Omental fat pad (tissue), 4 donors: ENCODE measurements around the gene ZSWIM4. TPM values are rescaled to one million over a fixed set of nuclear protein-coding genes. Genes with fewer than 3 reads are reported as not detected.

Experiments
- ATAC-seq: fragments of 150-250 bp; one replicate; pipeline ENCODE4 v1.9.1; 2016; ENCODE audit warnings: mild to moderate bottlenecking, moderate library complexity; ENCODE audit not compliant: low FRiP score
- DNase-seq: peaks from one replicate; pipeline ENCODE4 v3.0.0-alpha.2; 2019; ENCODE audit warnings: low spot score
- CTCF ChIP-seq, 3 donors: fragments of 450-650 bp; IDR thresholded peaks; one replicate each; pipeline ENCODE4 v1.5.1; 2016 to 2017; ENCODE audit warnings: antibody characterized with exemption in 3 of 3, mild to moderate bottlenecking in 3 of 3, moderate library complexity in 2 of 3
- total RNA-seq, 4 donors: library from RNA; depleted of rRNA; stranded (reverse); fragments of >200 nt; gene quantifications; one replicate each; pipeline ENCODE4 v1.1.0, GENCODE V29; 2016

The ZSWIM4 gene
- total RNA-seq, 4 donors from 2014 or later, result 3.8 to 5.2 (median 4.6) TPM

- TF ChIP-seq CTCF (IDR thresholded peaks at IDR 0.05), result no peak
Observed at GRCh38 chr19:13860679-13861391, 65.6 kb downstream of the ZSWIM4 start.

GRCh38 chr19:13861392-13861713, 66.1 kb downstream of the ZSWIM4 start:
- DNase-seq (no peak), ATAC-seq (no peak)
- TF ChIP-seq CTCF (IDR thresholded peaks at IDR 0.05), result no peak

More at GRCh38 chr19:13860679-13861391, 65.6 kb downstream of the ZSWIM4 start:
- ATAC-seq (no peak), DNase-seq (no peak)

GRCh38 chr19:13861714-13862531, 66.7 kb downstream of the ZSWIM4 start:
- ATAC-seq (peak; percentile 84), DNase-seq (peak; percentile 85)
- TF ChIP-seq CTCF (IDR thresholded peaks at IDR 0.05), result peak in 2 of 3 donors; percentile 94 to 99

DNA sequence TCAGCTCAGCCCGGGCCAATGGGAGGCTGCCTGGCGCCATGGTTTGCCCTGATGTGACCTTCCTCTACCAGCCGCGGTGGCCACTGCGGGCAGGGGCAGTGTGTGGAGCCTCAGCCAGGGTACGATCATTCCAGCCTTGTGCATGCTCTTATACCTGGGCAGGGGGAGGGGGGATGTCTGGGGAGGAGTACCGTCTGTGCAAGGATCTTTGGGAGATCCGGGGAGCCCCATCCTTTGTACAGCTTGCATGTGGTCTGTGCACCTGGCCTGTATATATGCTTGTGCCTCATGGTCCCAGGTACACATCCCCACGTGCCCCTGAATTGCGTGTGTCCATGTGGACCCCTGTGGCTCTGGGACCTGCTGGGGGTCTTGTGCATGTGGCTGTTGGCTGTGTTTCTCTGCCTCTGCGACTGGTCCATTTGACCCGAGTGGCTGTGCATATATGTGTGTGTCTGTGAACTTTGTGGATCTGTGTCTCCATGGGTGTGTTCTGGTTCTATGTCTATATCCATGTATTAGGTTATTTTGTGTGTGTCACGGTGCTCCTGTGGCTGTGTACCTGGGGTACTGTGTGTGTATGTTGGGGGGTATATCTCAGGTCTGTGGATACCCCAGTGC, 68.9 kb downstream of the ZSWIM4 start:
- TF ChIP-seq CTCF (IDR thresholded peaks at IDR 0.05), result no peak
- ATAC-seq, result no peak
- no peak for DNase-seq

DNA sequence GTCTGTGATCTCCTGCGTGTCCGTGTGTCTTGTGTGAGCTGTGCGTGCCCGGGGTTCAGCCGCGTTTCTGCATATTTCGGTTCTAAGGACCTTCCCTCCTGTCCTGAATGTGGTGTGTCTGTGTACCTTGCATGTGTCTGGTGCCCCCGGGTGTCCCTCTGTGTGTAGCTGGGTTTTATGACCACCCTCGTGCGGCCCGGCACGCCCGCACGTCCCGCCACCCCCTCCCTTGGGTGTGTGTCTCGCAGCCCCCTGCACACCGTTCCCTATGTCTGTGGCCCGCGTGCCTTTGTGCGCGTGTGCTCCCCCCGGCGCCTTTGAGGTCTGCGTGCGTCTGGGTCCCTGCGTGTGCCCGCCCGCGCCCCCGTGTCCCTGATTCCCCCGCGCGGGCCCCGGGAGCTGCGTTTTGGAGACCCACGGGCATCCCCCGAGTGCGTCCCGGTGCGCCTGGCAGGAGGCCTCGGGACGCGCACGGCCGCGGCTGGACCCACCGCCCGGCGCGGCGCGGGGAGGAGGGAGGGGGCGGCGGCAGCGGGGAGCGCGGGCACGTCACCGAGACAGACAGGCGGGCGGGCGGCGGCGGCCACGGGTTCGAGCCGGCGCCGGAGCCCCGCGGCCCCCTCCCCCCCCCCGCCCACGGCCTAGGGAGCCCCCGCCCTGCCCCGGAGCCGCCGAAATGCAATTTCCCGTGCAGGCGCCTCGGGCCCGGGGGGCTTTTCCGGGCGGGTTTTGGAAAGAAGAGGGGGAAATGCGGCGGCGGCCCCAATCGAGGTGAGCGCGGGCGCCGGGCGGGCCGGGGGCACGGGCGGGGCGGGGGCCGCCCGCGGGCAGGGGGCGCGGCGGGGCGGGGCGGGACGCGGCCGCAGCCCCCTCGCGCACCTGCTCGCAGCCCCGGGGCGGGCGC, 69.7 kb downstream of the ZSWIM4 start:
- DNase-seq, result no peak
- TF ChIP-seq CTCF (IDR thresholded peaks at IDR 0.05), result no peak
- ATAC-seq, result no peak
